Lower leg skin (tissue), 4 donors: ENCODE results near the gene HDX. TPM values are rescaled to one million over a fixed set of nuclear protein-coding genes. Genes with fewer than 3 reads are reported as not detected.
"Not testable (repeated sequence)": the region's sequence is repeated elsewhere in the genome, so short reads cannot be mapped to it uniquely, and the experiment has no call there.

ENCODE experiments used
- DNase-seq, 2 donors: peaks; one replicate each; pipeline ENCODE4 v3.0.0-alpha.2; 2019; ENCODE audit warnings: low spot score in 2 of 2
- H3K4me3 ChIP-seq: fragments of 200-600 bp; sonication (generic); 2 replicates; pipeline ENCODE4 v1.5.1; 2017; ENCODE audit warnings: mild to moderate bottlenecking, low read depth; ENCODE audit not compliant: poor library complexity, severe bottlenecking
- CTCF ChIP-seq, 3 donors: fragments of 450-650 bp; IDR thresholded peaks; one replicate each; pipeline ENCODE4 v1.5.1; 2016; ENCODE audit warnings: antibody characterized with exemption in 3 of 3, mild to moderate bottlenecking in 3 of 3, moderate library complexity in 2 of 3
- POLR2A ChIP-seq, 2 donors: fragments of 450-650 bp; IDR thresholded peaks; one replicate each; pipeline ENCODE4 v1.6.1; 2016 to 2017; ENCODE audit warnings: antibody characterized with exemption in 2 of 2, mild to moderate bottlenecking in 1 of 2, moderate library complexity in 1 of 2
- WGBS, 2 donors: methylation state at CpG; one replicate each; pipeline ENCODE4 v1.1.5; 2018; 5-methylcytosine and 5-hydroxymethylcytosine counted together
- intact Hi-C: fragments of 100-400 bp; cut with DNase I; formaldehyde crosslinking; loops from one replicate; pipeline ENCODE4 v1.15.0; 2023; ENCODE audit warnings: low total_unique reads
- total RNA-seq, 4 donors: library from RNA; depleted of rRNA; stranded (reverse); fragments of >200 nt; gene quantifications; one replicate each; pipeline ENCODE4 v1.1.0, GENCODE V29; 2016

Gene HDX
- total RNA-seq, 4 donors from 2014 or later: 0.42 to 3.0 (median 0.65) TPM

- no peak overlapping the region for H3K4me3 ChIP-seq
- TF ChIP-seq POLR2A (IDR thresholded peaks at IDR 0.05) (no peak), CTCF (IDR thresholded peaks at IDR 0.05) (no peak)
- no peak for DNase-seq
- whole genome bisulfite sequencing, 2 donors: 67 to 87% methylated on average over 2 of the region's 2 CpGs
- intact Hi-C loops: no loop called here
Observed at GRCh38 chrX:84322083-84322827, 180.0 kb downstream of the HDX start.

GRCh38 chrX:84320614-84321013, 181.6 kb downstream of the HDX start:
- intact Hi-C loops: no loop called here
- H3K4me3 ChIP-seq: no peak overlapping the region
- TF ChIP-seq POLR2A (IDR thresholded peaks at IDR 0.05) (no peak), CTCF (IDR thresholded peaks at IDR 0.05) (no peak)
- DNase-seq: no peak

- 72 to 82% methylated on average over 3 of the region's 3 CpGs for WGBS, 2 donors
- intact Hi-C loops: no loop called here
- no peak overlapping the region for H3K4me3 ChIP-seq
- TF ChIP-seq POLR2A (IDR thresholded peaks at IDR 0.05): no peak
- TF ChIP-seq CTCF (IDR thresholded peaks at IDR 0.05): no peak
- DNase-seq: no peak
Observed at GRCh38 chrX:84320023-84320422, 182.2 kb downstream of the HDX start.

- 59 to 69% methylated on average over 1 of the region's 1 CpG for WGBS, 2 donors
- no peak for DNase-seq
- intact Hi-C loops: no loop called here
Observed at GRCh38 chrX:84318661-84319060, 183.6 kb downstream of the HDX start.

GRCh38 chrX:84315946-84316345, 186.3 kb downstream of the HDX start:
- H3K4me3 ChIP-seq, DNase-seq, intact Hi-C loops: not testable (repeated sequence)

More at GRCh38 chrX:84318661-84319060, 183.6 kb downstream of the HDX start:
- TF ChIP-seq POLR2A (IDR thresholded peaks at IDR 0.05): no peak
- no peak for TF ChIP-seq CTCF (IDR thresholded peaks at IDR 0.05)
- H3K4me3 ChIP-seq: no peak overlapping the region
